NOMO-1 (cell line): ENCODE results near the gene PIGU.
"Not testable (repeated sequence)": the region's sequence is repeated elsewhere in the genome, so short reads cannot be mapped to it uniquely, and the experiment has no call there.

Experiments used
- DNase-seq, 2 experiments: peaks; one replicate each; lab custom pipeline; 2025; ENCODE audit not compliant: unreplicated experiment in 2 of 2; lab: John Stamatoyannopoulos, UW

Gene PIGU

DNA sequence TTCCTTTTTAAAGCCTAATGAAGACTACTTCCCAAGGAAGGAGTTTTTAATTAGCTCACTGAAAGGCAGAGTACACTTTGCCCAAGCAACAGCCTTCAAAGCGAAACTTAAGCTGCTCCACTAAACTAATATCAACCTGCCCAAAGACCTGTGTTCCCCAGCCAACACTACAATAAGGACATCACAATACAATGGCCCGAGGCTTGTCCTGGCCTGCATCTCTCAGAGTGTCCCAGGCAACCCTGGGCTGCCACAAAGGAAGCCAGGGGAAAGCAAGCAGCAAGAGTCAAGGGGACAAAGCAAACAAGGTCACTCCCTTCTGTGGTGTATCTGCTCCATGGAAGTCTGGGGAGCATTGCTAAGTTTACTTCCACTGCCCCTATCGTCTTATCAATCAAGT lies 52.3 kb downstream of the PIGU start:
- DNase-seq: no peak

DNA sequence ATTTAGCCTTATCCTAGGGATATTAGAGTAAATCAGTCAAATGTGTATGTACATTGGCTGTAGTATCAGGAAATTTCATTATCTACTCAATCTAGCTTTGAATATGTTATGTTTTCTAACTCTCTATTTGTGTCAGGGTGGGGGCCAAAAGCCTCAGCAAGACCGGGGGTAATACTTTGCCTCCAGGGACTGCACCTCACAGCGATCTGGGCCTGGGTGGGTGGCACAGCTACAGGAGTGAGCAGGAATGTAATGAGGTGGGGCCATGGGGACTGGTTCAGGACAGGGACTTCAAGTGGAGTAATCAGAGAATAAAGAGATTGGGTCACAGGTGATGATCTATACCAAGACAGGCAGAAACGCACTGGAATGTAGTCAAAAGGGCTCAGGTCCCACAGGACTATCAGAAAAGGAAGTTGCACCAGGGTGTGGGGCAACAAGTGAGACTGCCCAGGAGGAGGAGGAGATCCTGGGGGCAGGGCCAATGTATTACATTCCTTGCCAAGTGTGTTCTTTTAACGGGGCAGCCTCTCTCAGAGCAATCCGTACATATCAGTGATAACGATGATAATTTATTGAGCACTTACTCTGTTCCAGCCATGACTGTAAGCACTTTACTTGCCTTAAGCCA lies 54.0 kb downstream of the PIGU start:
- peak; percentile 76 to 78 for DNase-seq

DNA sequence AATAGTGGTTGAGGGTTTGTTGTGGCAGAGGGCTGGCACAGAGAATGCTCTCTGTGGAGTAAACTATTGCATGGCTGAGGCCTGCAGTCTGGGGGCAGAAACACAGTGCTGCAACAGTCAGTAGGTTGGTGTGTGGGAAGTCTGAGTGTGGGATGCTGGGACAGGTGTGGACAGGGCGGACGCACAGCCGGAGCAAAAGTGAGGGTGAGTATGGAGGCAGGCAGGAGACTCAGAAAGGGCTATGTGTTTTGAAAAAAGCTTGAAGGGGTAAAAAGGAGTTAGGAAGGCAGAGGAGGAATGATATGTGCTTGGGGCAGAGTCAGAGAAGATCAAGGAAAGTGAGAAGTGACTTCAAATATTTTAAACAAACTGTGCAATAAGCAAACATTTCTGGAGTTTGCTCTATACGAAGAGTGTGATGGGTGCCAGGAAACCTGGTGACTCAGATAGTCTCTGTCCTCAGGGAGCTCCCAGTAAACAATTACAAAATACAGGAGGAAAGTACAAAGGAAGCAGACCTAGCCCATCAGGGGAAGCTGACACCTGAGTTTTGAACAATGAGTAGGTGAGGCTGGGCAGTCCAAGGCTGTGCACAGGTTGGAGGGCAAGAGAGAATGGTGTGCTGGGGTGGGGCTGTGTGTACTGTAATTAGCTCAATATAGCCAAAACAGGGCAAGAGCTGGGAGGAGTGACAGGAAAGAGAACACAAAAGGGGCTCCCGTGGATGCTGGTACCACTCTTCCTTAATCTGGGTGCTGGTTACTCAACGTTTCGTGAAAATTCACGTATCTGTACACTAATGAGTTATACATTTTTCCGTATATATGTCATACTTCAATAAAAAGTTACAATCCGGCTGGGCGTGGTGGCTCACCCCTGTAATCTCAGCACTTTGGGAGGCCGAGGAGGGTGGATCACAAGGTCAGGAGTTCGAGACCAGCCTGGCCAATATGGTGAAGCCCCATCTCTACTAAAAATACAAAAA lies 55.2 kb downstream of the PIGU start:
- no peak for DNase-seq

DNA sequence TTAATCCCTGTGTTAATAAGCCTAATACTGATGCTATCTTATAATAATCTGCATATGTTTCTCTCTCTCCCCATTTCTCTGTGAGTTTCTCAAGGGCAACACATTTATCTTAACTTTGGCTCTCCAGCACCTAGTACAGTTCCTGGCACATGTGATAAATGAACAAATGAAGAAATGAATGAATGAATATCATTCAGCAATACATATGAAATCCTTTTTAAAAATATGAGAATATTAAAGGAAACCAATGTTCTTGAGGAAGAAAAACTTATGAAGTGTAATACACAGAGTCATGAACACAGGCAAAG lies 55.9 kb downstream of the PIGU start:
- no peak for DNase-seq

DNA sequence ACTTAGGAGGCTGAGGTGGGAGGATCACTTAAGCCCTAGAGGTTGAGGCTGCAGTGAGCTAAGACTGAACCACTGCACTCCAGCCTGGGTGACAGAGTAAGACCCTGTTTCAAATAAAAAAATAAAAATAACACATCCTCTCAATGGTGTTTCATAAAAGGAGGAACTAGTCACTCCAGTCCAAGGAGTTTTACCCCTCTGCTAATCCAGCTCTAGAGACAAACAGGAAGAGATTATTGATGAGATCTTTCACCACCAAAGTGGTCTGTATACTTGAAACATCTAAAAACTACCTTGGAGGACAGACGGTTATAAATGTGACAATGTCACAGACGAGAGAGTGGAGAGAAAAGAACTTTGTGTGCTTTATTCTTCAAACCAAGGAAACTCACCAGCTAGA lies 58.2 kb downstream of the PIGU start:
- peak; percentile 36 to 90 for DNase-seq

DNA sequence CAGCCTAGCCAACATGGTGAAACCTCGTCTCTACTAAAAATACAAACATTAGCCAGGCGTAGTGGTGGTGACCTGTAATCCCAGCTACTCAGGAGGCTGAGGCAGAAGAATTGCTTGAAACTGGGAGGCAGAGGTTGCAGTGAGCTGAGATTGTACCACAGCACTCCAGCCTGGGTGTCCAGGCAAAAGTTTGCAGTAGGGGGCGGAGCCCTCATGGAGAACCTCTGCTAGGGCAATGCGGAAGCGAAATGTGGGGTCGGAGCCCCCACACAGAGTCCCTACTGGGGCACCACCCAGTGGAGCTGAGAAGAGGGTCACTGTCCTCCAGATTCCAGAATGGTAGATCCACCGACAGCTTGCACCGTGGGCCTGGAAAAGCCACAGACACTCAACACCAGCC lies 60.0 kb downstream of the PIGU start:
- DNase-seq: not testable (repeated sequence)

DNA sequence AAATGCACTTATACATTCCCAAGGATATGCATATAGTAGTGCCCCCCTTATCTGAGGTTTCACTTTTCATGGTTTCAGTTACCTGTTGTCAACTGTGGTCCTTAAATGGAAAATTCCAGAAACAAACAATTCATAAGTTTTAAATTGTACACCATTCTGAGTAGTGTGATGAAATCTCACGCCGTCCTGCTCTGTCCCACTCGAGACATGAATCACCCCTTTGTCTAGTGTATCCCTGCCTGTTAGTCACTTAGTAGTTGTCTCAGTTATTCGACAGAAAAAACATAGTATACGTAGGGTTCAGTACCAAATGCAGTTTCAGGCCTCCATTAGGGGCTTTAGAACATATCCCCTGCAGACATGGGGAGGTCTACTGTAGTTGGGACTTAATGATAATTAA lies 61.4 kb downstream of the PIGU start:
- DNase-seq: no peak

DNA sequence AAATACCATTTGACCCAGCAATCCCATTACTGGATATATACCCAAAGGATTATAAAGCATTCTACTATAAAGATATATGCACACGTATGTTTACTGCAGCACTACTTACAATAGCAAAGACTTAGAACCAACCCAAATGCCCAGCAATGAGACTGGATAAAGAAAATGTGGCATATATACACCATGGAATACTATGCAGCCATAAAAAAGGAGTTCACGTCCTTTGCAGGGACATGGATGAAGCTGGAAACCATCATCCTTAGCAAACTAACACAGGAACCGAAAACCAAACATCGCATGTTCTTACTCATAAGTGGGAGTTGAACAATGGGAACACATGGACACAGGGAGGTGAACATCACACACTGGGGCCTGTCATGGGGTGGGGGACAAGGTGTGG lies 64.9 kb downstream of the PIGU start:
- not testable (repeated sequence) for DNase-seq

DNA sequence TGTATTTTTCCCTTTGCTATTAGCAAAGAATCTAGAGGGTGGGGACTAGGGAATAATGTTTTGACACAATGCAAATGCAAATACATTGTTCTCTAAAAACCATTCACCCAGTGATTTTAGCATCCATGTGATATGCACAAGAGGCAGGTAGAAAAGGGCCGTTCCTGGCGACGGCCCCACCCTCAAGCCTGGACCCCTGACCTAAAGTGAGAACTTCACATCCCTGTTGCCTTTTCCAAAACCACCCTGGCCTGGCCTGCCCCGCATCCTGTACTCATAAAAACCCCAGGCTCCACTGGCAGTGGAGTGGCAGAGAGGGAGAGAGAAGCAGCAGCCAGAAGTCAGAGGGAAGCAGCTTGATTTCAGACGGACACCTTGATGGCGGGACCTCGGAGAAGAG lies 69.8 kb downstream of the PIGU start:
- DNase-seq: no peak

DNA sequence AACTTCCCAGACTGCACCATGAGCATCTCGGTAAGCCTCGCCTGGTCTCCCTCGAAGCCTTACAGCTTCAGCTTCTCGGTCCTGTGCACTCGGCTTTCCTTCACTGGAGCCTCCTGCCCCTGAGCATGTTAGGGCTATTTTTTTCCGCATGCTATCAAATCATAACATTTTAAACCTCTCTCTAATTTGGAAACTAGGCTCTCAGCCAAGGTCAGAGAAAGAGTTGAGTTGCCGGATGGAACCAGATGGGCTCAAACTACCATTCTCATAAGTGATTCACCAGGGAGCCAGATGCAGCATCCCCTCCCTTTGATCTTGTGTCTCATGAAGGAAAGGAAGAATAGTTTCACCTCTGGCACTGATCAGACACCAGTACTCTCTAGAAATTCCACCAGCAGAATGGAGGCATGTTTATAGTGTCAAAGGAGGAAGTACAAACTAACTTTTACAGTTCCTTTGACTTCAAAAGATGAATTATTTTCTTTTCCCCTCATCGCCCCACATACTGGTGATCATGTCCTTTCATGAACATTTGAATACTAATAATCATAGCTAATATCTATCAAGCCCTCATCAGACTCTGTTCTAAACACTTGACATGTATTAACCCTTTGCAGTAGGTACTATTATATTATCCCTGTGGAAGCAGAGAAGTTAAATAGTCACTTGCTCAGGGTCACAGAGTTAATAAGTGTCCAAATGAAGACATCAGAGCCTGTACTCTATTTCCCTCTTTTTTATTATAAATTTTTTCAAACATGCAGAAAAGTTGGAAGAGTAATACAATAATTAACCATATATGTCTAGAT lies 71.7 kb downstream of the PIGU start:
- no peak for DNase-seq

DNA sequence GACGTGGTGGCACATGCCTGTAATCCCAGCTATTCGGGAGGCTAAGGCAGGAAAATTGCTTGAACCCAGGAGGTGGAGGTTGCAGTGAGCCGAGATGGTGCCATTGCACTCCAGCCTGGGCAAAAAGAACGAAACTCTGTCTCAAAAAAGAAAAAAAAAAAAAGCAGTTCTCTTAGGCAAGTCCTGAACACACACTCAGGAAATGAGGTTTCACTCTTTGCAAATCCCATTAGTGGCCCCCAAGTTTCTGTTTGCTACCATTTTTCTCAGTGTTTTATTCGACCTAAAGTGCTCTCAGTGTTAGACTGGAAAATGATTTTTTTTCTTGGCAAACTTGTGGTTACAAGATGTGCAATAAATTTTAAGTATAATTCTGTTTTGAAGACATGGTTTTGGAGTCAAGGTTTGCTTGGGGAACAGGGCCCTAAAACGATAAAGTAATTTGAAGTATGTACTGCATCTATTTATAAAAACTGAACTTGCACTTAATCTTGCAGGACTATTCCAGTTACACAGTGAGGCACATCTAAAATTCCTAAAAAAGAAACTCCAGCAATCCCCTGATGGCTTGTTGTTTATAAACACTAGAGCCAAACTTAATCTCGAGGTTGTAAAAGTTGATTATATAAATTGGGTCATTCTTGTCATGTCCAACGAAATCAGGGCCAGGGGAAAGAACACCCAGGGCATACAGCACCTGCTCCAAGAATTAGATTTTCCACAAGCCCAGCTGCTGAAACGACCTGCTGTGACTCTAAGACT lies 75.8 kb downstream of the PIGU start:
- peak; percentile 49 to 53 for DNase-seq

DNA sequence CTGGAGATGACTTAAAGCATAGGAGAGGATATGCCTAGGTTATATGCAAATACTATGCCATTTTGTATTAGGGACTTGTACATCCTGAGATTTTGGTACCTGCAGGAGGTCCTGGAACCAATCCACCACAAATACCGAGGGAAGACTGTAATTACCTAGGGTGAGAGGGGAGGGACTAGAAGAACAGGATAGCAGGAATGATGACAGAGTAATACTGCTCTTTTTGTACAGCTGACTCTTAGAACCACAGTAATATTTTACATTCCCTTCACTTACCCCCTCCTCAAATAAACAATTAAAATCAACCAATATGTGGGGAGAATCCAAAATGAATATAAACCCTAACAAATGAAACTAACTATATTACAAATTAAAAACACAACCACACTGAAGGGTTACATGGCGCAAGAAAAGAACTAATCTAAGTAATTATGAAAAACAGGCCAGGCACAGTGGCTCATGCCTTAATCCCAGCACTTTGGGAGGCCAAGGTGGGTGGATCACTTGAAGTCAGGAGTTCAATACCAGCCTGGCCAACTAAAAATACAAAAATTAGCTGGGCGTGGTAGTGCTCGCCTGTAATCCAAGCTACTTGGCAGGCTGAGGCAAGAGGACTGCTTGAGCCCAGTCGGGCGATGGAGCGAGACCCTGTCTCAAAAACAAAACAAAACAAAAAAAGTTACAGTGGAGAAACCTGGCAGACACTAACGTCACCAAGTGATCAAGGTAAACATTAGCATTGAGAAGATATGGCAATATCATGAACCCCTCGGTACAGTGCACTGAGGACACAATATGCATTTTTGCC lies 81.3 kb downstream of the PIGU start:
- DNase-seq: no peak

DNA sequence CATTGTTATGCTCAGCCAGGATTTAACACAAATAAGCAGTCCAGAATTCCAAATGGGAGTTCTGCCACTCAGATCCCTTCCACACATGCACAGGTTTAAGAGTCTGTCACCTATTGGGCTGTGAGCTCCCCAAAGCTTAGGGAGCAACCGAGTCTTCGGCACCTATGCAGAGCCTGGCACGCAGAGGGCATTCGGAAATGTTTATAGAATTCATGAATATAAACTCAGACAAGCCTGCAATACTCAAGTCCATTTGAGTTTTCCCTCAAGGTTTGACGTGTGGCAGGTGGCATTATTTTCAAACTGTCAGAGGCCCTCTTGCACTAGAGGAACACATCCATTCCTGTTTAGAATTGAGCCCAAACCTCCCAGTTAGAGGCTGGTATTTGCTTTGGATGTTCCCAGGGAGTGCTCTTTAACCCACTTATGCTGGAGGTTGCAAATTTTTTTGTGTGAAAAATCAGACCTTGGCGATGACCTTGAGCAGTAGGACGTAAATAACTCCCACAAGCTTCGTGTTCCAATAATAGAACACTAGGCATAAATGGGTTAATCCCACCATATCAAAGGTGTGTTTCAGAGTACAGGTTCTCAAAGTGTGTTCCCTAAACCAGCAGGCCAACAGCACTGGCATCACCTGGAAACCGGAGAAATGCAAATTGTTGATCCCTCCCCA lies 90.3 kb downstream of the PIGU start:
- DNase-seq: no peak

DNA sequence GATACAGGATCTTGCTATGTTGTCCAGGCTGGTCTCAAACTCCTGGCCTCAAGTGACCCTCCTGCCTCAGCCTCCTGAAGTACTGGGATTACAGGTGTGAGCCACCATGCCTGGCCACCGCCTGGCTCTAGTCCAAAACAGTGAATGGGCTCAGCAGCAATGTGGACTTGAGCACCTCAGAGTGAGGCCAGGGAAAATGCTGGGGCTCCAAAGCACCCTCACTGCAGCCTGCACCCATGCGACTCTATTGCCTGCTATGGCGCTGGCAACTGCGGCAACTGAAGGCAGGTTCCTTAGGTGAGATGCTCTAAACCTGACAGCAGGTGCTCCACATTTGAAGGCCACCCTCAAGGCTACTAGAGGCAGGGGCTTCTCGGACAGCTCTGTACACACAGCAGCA lies 91.9 kb downstream of the PIGU start:
- DNase-seq: no peak

DNA sequence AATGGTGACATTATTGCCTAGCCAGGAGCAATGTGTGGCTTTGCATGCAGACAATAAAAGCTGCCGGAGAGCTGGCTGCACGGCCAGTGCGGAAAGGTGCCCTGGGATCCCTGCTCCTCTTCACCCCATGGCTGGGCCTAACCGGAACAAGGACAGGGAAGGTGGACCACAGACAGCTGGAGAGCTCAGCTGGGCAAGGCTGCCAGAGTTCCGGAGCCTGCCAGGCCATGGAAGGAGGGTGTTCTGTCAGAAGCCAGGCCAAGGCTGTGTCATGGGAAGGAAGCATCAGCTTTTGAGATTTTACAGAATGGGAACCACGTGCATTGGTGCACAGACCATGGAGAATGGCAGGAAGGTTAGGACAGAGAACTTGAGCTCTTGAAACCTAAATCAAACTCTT lies 93.3 kb downstream of the PIGU start:
- DNase-seq: no peak

DNA sequence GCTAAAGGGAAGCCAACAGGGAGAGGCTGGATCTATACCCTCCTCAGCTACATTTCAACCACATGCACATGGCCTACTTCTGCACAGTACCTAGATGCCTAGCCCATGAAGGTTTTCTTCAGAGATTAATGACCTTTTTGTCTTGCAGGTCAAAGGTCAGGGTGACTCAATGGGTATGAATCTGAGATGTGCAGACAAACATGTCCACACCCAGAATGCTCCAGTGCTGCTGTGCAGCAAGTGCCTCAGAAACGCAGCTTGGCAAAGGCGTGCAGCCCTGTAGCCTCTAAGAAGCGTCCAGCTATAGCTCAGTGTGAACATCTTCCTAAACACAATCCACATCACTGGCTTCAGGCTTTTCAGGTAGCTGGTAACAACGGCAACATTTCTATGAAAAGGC lies 94.0 kb downstream of the PIGU start:
- no peak for DNase-seq

DNA sequence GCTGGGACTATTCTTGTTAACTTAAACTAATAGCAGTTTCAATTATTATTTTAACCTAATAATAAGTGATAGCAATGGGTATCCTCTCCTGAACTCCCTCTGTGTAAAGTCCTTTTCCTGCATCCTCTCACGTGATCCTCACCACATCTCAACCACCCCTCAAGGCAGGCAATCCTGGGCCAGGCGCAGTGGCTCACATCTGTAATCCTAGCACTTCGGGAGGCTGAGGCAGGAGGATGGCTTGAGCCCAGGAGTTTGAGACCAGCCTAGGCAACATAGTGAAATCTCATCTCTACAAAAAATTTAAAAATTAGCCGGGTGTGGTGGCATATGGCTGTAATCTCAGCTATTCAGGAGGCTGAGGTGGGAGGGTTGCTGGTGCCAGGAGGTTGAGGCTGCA lies 94.7 kb downstream of the PIGU start:
- DNase-seq: no peak

DNA sequence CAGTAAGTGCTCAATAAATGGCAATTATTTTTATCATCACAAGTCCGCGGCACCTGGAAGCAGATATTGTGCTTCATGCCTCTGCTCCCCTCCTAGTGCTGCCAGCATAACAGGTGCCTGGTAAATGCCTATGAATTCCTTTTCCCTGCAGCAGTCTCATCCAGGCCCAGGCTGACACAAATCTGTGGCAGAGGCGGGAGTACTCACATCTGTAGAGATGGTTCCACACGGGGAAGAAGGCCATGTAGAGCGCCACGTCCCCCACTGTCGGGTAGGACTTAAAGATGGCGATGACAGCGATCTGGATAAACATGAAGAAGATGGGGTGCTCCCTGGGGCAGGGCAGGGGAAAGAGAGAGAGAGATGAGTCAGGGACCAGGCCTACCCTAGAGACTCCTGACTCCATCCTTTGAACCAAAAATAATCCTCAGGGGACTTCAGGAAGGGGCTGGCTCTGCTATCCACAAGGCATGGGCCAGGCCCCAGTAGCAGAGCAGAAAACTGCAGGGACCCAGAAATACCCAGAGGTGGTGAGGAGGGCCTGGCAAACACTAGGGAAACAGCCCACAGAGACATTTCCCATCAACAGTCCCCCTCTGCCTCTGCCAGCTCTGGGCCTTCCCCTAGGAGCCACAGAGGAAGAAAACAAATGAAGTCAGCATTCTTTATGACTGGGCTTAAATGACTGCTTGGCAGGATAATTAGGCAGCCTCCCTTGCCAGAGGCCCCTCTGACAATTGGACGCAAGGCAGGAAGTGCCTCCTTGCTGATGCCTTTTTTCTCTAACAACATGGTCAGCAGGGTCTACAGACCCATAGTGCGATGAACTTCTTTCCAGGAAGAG lies 95.3 kb downstream of the PIGU start:
- DNase-seq: no peak
